Ishikawa (cell line): ENCODE measurements around the gene MEG3.

Source experiments
- CEBPB ChIP-seq: IDR thresholded peaks from 2 replicates; pipeline ENCODE4 v1.6.1; 2012
- RAD21 ChIP-seq: IDR thresholded peaks from 2 replicates; pipeline ENCODE4 v1.6.1; 2012; ENCODE audit warnings: low read depth
- REST ChIP-seq: IDR thresholded peaks from 2 replicates; pipeline ENCODE4 v1.6.1; 2012; ENCODE audit warnings: low read depth, mild to moderate bottlenecking
- TAF1 ChIP-seq: IDR thresholded peaks from 2 replicates; pipeline ENCODE4 v1.6.1; 2012; ENCODE audit warnings: low read depth, mild to moderate bottlenecking
- TCF12 ChIP-seq: IDR thresholded peaks from 2 replicates; pipeline ENCODE4 v1.6.1; 2012; ENCODE audit warnings: low read depth
- ZBTB7A ChIP-seq: IDR thresholded peaks from 2 replicates; pipeline ENCODE4 v1.6.1; 2012; ENCODE audit warnings: low read depth

GRCh38 chr14:100892496-100893227, 66.7 kb downstream of the MEG3 start:
- no peak for TF ChIP-seq TCF12
- TF ChIP-seq TAF1 = no peak
- no peak for TF ChIP-seq CEBPB
- no peak for TF ChIP-seq RAD21
- TF ChIP-seq ZBTB7A = no peak
- no peak for TF ChIP-seq REST
